Gastroesophageal sphincter (tissue), 3 donors: Measurements from ENCODE around the gene INKA2.

Experiments used
- CTCF ChIP-seq, 4 experiments: fragments of 200-600 bp in 2 of 4; fragments of 450-650 bp in 2 of 4; sonication (generic) in 1 of 4; IDR thresholded peaks; one replicate each; pipeline ENCODE4 v1.5.1; 2017 to 2019; ENCODE audit warnings: antibody characterized with exemption in 4 of 4, mild to moderate bottlenecking in 2 of 4, moderate library complexity in 2 of 4
- EP300 ChIP-seq: sonication (generic); formaldehyde crosslinking; IDR thresholded peaks from one replicate; pipeline ENCODE4 v1.6.1; 2017; ENCODE audit warnings: antibody characterized with exemption, mild to moderate bottlenecking
- POLR2A ChIP-seq, 2 donors: fragments of 450-650 bp; IDR thresholded peaks; one replicate each; pipeline ENCODE4 v1.6.1; 2017; ENCODE audit warnings: antibody characterized with exemption in 2 of 2, mild to moderate bottlenecking in 2 of 2, moderate library complexity in 1 of 2
- POLR2AphosphoS5 ChIP-seq: sonication (generic); formaldehyde crosslinking; IDR thresholded peaks from one replicate; pipeline ENCODE4 v1.6.1; 2017; ENCODE audit warnings: antibody characterized with exemption

GRCh38 chr1:111739194-111739924 is at the start of gene INKA2:
- TF ChIP-seq CTCF (IDR thresholded peaks at IDR 0.05) (peak in 3 of 4 experiments; percentile 2 to 24 (median 4)), POLR2A (IDR thresholded peaks at IDR 0.05) (peak; percentile 77 to 87), POLR2AphosphoS5 (peak; percentile 82), EP300 (no peak)
